Activated gamma-delta T cell (primary cell): Measurements from ENCODE around the gene KIAA1755.

ENCODE experiments used
- DNase-seq: peaks from one replicate; lab custom pipeline; 2025; lab: John Stamatoyannopoulos, UW

Gene KIAA1755

DNA sequence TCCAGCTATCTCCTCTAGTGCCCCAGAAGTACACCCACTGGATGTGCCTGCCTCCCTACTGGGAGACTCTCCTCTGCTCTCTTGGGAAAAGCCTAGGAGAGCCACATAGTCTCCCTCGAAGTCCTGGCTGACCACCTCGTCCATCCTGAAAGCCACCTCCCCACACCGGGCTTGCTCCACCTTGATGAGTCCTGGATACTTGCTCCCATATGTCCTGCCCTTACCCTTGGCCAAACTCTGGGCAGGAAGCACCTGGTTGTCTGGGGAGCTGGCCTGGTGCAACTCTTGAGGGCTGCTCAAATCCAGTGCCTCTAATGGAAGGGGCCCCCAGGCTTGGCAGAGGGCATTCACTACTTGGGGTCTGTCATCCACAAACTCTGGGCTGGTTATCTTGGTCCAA, 19.3 kb downstream of the KIAA1755 start:
- DNase-seq = no peak

DNA sequence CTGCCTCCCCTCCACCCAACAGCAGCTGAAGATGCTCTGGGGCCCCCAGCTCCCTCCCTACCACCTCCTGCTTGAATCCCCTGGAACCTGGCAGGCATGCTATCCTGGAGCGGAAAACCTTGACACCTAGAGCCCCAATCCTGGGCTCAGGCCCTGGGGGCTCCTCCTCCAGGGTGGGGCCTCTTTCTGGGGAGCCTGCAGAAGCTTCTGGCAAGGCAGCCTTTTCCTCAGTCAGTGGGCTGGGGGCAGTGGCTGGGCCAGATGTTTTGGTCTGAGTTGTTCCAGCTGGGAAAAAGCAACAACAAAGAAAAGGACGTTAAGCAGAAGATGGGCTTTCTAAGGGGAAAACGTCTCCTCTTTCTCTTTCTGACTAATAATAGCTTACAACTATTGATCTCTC, 21.1 kb downstream of the KIAA1755 start:
- DNase-seq = no peak

DNA sequence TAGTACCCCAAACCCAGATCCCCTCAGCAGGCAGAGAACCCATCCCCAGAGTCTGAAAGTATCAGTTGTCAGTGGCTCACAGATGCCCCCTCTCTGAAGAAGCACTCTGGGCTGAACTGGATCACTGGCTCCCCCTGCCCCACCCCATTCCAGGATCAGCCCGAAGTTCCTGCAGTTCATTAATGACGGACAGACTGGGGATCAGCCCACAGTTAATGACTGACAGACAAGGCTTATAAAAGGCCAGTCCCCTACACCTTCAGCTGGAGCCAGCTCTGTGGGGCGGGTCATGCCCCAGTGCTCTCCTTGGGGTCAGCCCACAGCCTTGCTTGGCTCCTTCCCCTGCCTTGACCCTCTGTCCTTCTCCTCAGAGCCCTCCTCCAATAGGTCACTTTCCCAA, 21.7 kb downstream of the KIAA1755 start:
- no peak for DNase-seq

DNA sequence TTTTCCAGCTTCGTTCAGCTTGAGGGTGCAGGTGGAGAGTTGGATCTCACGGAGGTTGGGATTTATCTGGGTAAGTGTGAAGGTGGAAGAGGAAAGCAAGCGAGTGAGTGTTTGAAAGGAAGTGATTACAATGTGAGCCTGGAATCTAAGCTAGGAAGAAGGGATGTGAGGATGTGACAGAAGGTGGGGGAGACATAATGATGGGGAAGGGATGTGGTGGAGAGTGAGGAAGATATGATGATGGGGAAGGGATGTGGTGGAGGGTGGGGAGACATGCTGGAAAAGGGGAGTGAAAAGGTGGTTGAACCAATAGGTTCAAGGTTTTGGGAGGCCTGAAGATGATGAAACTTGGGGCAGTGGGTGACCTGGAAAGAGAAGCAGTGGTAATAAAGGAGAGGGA, 23.2 kb downstream of the KIAA1755 start:
- no peak for DNase-seq

DNA sequence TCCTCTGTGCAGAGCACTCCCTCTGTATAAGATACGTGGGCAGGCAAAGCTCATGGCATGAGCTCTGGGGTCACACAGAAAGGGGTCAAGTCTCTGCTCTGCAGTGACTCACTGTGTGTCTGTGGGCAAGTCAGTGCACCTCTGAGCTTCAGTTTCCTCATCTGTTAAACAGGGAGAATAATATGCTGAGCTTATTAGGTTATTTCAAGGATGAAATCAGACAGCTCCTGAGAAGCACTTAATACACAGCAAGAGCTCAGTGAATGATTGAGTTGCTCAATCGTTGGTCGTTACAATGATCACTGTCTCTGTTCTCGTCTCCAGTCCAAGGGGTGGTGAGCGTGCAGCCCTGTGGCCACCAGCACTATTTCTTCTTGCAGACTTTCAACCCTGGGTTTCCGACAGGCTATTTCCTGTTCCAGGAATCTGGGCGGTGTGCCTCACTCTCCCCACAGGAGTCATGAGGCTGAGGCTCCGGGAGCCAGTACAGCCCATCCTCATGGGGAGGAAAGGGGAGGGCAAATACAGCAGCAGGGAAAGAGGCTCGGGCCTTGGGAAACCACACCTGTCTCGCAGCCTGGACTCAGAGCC, 28.9 kb downstream of the KIAA1755 start:
- no peak for DNase-seq

DNA sequence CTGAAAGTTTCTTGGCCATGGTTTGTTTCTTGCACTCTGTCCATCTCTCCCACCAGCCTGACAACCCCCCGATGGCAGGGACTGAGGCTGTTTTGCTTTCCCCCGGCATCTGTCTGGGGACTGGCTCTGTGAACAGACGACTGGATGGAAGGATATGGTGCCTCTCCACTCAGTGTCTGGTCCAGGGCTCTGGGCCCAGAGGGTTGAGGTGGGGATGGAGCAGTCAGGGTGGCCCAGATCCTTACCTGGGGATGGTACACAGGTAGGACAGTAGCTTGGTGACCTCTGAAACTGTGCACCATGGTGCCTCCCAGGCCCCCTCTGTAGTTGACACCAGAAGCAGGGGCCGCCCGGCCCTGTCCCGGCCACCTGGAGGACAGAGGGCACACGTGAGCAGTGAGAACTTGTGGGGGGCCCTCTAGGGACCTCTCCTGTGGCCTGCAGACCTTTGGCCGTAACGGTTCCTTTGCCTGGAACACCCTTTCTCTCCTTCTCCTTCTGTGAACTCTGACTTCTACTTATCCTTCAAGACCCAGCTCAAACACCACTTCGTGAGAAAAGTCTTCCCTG, 29.5 kb downstream of the KIAA1755 start:
- DNase-seq = no peak

DNA sequence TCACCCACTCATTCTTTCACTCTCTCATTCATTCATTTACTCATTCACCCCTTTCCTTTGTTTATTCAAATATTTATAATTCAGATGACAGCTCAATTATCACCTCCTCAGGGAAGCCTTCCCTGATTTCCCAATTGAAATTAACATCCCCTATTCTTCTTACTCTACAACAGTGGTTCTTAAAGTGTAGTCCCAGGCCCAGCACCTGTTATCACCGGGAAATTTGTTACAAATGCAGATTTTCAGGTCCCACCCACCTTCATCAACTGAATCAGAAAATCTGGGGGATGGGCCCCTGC, 30.3 kb downstream of the KIAA1755 start:
- DNase-seq = no peak

DNA sequence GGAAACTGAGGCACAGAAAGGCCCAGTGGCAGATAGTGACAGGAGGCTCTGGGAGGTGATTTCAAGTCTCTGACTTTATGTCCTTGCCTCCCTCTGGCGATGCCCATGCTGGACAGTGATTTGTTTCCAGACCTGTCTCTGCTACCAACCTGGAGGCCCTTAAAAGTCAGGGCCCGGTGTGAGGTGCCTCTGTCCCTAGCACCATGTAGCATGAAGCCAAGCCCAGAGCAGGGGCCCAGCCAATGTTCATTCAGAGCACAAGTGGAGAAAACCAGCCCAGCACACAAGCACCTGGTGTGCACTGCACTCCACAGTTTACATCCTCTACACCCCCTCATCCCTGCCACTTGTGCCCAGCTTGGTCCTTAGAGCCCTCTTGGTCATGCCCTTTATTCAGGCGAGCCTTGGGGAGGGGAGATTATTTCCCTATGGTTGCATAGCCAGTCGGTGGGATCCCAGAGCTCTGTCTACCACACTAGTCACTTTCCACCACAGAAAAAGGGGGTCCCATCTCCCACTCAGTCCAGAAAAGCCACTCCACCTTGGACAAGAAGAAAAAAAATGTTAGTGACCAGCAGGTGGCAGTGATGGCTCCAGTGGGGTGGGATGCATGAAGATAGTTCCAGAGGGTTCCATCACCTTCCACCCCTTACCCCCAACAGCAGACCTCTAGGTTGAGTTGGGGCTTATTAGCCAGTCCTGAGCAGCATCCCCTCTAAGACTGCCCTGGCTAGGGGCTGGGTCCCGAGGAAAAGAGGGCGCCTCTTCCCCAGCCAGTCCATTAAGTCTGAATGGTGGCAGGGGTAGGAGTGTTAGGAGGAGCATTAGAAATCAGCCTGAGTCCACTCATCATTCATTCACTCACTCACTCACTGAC, 30.9 kb downstream of the KIAA1755 start:
- no peak for DNase-seq

DNA sequence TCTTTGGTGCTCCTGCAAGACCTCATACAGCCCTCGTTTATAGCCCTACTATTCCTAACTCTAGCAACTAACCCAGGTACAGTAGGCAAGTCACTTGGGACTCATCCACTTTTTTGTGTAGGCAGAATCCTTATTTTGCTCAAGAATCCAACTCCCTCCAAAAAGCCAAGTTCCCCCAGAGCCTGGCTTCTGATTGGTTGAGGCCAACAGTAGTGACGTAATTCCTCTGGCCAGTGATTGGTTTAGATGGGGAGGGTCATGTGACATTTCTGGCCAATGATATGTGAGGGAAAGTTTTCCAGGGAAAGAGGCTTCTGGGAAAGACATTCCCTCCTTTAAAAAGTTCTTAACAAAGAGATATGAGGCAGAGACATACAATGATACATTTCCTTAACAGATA, 32.1 kb downstream of the KIAA1755 start:
- no peak for DNase-seq

DNA sequence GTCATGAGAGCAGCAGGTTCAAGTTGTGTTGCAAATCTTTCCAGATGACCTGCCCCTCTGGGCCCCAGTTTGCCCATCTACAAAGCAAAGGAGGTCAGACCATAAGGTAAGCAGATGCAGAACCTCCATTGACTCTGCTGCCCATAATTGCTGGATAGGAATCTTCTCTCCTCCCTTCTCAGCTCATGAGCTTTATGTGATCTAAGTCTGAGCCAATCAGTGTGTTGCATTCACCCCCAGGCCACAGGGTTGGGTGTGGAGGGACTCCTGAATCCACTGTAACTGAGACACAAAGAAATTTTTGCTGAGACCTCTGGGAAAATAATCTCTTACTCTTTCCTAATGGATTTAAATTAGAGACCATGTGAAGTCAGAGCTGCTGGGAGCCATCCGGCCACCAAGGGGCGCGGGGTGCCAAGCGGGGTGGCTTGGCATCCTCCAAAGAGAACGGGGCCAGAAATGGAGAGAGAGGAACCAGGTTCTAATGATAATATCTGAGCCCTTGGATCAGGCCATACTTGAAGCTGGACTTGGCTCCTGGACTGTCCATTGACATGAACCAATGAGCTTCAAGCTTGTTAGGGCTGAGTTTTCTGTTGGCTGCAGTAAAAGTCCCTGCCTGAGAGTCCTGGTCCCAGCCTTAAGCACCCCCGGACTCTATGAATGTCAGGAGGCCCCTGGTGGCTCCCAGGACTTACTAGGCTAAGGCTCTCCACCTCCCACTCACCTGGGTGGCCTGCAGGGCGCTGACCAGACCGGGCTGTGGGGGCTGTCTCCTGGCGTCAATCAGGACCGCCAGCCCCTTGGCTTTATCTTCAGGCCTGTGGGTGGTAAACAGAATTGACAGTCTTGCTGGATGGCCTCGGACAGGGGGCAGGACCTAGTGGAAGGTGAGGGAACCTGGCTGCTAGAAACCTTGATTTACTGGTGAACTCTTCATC, 32.8 kb downstream of the KIAA1755 start:
- DNase-seq = no peak

DNA sequence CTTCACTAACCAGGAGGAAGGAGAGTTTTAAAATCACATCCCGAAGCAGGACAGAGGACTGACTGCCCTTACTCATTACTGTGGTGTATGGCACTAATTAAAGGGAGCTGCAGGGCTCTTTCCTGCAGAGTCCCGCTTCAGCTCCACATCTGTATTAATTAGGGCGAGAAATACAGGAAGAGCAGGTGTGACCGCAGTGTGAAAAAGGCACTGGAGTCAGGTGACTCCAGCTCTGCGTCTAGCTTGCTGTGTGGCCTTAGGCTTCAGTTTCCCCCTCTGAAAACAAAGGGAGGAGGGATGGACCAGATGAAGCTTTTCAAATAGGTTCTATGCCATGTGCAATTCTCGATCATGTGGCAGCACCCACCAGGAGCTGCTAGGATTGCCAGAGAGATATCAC, 34.0 kb downstream of the KIAA1755 start:
- DNase-seq = no peak

DNA sequence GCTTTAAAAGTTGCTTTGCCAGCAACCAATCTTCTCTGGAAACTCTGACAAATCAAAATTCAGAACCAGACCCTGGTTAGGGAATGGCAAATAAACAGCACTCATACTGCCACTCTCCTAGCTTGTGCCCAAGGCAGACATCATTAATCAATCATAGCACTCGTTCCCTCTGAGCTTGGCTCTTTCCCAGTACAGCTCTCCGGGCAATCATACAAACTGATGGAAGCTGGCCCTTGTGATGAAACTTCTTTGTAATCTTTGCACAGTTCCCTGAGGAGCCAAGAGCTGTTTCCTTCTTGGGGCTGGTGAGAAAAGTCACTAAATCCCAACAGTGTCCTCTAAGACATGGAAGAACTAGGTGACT, 34.7 kb downstream of the KIAA1755 start:
- DNase-seq = no peak

DNA sequence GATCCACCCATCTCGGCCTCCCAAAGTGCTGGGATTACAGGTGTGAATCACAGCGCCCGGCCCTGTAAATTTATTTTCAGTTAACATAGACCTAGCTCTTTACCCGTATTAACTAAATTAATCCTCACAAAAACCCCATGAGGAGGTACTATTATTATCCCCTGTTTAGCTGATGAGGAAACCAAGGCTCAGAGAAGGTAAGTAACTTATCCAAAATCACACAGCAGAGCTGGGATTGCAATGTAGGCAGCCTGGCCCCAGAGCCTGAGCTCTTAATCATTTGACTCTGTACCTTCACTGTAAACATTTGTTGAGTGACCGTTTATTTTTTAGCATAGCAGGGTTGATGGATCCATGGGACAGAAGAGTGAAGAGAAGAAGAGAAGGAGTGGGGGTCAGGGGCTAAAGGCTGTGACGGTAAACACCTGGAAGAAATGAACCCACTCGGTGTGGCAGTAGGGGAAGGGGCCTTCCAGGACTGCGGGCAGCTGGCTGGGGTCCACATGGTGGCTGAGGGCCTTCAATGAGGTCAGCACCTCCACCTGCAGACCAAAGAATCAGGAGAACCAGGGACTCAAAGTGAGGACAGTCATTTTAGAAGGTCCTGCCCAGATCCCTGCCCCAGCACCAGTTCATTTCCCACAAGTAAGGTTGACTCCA, 35.2 kb downstream of the KIAA1755 start:
- no peak for DNase-seq

DNA sequence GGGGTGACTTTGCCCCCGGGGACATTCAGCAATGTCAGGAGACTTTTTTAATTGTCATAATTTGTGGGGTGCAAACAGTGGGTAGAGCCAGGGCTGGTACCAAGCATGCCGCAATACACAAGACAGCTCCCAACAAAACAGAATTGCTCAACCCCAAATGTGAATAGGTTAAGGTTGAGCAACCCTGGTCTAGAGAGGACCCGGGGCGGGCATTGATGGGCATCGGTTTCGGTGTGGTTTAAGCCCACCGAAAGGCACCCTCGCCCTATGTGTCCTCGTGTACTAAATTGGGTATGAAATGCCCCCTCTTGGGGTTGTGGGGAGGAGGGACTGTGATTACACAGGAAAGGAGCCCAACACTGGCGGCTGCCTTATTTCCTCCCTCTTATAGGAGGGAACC, 36.0 kb downstream of the KIAA1755 start:
- DNase-seq = no peak

DNA sequence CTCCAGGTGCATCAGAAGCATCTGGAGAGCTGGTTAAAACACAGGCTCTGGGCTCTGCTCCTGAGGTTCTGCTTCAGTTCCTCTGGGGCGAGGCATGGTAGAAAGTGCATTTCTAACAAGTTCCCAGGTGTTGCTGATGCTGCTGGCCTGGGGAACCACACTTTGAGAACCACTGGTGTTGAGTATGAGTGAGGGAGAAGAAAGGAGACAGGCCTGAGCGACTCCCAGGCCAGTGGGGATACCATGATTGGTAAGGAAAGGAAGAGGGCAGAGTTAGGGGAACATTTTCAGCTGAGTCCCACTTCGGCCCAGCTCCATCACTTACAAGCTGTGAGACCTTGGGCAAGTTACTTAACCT, 36.8 kb downstream of the KIAA1755 start:
- no peak for DNase-seq

DNA sequence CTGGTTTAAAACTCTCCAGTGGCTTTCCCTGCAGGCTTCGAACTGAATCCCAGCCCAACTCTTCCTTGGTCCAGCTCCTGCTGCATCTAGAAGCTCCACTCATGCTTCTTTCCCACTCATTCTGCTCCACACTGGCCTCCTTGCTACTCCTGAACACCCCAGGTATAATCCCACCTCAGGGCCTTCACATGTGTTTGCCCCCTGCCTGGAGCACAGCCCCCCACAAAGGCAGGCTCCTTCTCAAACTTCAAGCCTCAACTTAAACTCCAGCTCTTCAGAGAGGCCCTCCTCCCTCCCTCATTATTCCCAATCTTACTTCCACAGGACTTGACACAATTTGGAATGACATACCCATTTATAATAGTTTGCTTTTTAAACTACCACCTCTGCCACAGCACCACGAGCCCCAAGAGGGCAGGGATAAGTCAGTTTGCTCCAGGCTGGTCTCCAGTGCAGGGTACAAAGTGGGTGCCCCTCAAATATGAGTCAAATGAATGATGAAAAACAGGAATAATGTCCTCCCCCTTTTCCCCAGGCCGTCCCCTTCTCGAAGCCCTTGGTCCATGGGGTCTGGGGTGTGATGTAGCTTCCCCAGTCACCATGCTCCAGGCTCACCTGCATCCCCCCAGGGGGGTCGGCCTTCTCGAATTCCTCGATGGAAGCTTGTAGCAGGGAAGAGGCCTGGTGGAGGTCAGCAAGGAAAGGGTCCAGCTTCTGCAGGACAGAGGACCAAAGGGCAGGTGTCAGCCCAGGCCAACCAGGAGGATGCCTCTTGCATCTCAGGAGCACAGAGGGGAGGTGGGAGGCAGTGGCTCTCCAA, 37.4 kb downstream of the KIAA1755 start:
- DNase-seq = no peak

DNA sequence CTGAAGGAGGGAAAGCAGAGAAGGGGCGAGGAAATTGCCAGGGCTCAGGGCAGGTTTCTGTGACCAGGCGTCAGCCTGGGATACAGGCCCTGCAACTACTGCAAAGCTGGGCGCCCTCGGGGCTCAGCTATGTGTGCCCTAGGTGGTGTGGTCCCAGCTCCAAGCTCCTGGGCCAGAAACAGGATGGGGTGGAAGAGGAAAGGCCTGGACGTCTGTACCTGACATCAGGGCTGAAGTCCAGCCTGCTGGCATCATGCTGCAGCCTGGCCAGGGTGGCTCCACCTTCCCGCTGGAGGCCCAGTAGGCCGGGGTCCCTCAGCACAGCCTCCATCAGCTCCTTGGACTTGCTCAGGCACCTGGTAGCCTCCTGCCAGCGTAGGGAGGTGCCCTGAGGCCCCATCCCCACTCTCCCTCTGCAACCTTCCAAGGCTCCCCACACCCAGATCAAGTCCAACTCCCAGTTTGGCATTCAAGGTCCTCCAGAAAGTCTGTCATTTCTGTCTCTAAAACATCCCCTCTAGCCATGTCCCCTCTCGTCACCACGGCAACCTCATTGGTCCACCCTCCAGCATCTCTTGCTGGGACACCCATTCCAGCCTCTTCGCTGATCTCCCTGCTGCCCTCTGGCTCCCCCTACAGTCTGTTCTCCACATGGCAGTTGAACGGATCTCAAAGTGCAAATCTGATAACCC, 38.2 kb downstream of the KIAA1755 start:
- no peak for DNase-seq

DNA sequence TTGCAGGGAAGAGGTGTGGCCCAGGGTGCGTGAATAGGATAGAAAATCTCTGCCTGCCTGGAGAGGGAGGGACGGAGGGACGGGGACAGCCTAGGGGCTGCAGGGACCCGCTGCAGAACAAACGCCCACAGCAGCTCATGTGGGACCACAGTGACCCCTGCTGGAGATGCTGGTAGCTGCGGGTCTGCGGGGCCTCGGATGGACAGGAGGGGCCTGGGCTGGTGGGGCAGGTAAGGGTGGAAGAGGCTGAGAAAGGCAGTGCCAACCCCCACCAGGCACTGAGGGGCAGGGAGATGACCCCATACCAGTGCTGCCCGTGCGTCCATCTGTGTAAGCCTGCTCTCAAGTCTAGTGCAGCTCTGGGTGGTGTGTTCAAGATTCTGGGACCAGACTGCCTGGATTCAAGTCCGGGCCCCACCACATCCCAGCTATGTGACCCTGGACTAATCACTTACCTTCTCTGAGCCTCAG, 39.4 kb downstream of the KIAA1755 start:
- DNase-seq = no peak

DNA sequence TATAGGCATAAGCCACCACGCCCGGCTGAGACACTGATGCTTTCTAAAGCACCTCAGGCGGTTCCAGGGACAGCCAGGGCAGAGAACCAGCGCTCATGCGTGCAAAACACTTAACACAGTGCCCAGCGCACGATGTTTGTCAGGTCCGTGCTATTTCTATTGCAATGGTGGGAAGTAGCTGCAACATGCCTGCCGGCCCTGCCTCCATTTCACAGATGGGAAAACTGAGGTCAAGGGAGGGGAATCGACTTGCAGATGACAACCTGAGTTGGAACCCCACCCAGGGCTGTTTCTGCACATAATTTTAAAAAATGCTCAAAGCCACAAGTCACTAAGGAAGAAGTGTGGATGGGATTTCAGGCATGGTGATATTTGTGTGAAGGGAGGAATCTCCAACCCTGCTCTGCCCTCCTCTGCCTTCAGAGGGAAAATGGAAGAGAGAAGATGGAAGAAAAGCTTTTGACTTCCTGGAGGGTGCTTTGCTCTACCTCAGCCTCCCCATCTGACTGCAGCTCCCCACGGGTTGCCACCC, 39.9 kb downstream of the KIAA1755 start:
- DNase-seq = no peak
